ENCODE measurements around the gene SOBP.
"Not testable (repeated sequence)": the region's sequence is repeated elsewhere in the genome, so short reads cannot be mapped to it uniquely, and the experiment has no call there.

Gene SOBP

GRCh38 chr6:107488174-107488874, 1.6 kb upstream of the SOBP start:
- in situ Hi-C loops (cut with MboI; ENCODE audit: low sequenced_read_pairs): no loop called here

- in situ Hi-C loops (cut with MboI; ENCODE audit: low sequenced_read_pairs): no loop called here
Measured at GRCh38 chr6:107488875-107489635, 862 bp upstream of the SOBP start.

- in situ Hi-C loops (cut with MboI; ENCODE audit: low sequenced_read_pairs): no loop called here
Measured at GRCh38 chr6:107490566-107491137, 735 bp downstream of the SOBP start.

GRCh38 chr6:107491138-107491609, 1.3 kb downstream of the SOBP start:
- in situ Hi-C loops (cut with MboI; ENCODE audit: low sequenced_read_pairs): no loop called here

- in situ Hi-C loops (cut with MboI; ENCODE audit: low sequenced_read_pairs): no loop called here
Measured at GRCh38 chr6:107491760-107492660, 2.1 kb downstream of the SOBP start.

- in situ Hi-C loops (cut with MboI; ENCODE audit: low sequenced_read_pairs): no loop called here
Measured at GRCh38 chr6:107493158-107494057, 3.5 kb downstream of the SOBP start.

GRCh38 chr6:107495196-107495643, 5.3 kb downstream of the SOBP start:
- in situ Hi-C loops (cut with MboI; ENCODE audit: low sequenced_read_pairs): no loop called here

GRCh38 chr6:107495971-107496370, 6.1 kb downstream of the SOBP start:
- in situ Hi-C loops (cut with MboI; ENCODE audit: low sequenced_read_pairs): no loop called here

- in situ Hi-C loops (cut with MboI; ENCODE audit: low sequenced_read_pairs): no loop called here
Measured at GRCh38 chr6:107496892-107497684, 7.2 kb downstream of the SOBP start.

GRCh38 chr6:107504270-107505026, 14.5 kb downstream of the SOBP start:
- in situ Hi-C loops (cut with MboI; ENCODE audit: low sequenced_read_pairs): no loop called here

GRCh38 chr6:107506145-107506544, 16.2 kb downstream of the SOBP start:
- in situ Hi-C loops (cut with MboI; ENCODE audit: low sequenced_read_pairs): no loop called here

GRCh38 chr6:107509506-107509905, 19.6 kb downstream of the SOBP start:
- in situ Hi-C loops (cut with MboI; ENCODE audit: low sequenced_read_pairs): no loop called here

GRCh38 chr6:107510108-107510507, 20.2 kb downstream of the SOBP start:
- in situ Hi-C loops (cut with MboI; ENCODE audit: low sequenced_read_pairs): no loop called here

- in situ Hi-C loops (cut with MboI; ENCODE audit: low sequenced_read_pairs): no loop called here
Measured at GRCh38 chr6:107511511-107511993, 21.6 kb downstream of the SOBP start.

GRCh38 chr6:107513214-107513613, 23.3 kb downstream of the SOBP start:
- in situ Hi-C loops (cut with MboI; ENCODE audit: low sequenced_read_pairs): no loop called here

- in situ Hi-C loops (cut with MboI; ENCODE audit: low sequenced_read_pairs): no loop called here
Measured at GRCh38 chr6:107515955-107516354, 26.0 kb downstream of the SOBP start.

- in situ Hi-C loops (cut with MboI; ENCODE audit: low sequenced_read_pairs): no loop called here
Measured at GRCh38 chr6:107517274-107517673, 27.4 kb downstream of the SOBP start.

- in situ Hi-C loops (cut with MboI; ENCODE audit: low sequenced_read_pairs): not testable (repeated sequence)
Measured at GRCh38 chr6:107519224-107519623, 29.3 kb downstream of the SOBP start.

Measured in HL-60/S4 treated with phorbol 12-myristate 13-acetate at 8.2 ng/mL for 4 days and 3 days (cell line).